ENCODE results near the gene FBXO47.
A peak's percentile ranks its signal among the peaks of the same experiment; 100 is the strongest.

DNA sequence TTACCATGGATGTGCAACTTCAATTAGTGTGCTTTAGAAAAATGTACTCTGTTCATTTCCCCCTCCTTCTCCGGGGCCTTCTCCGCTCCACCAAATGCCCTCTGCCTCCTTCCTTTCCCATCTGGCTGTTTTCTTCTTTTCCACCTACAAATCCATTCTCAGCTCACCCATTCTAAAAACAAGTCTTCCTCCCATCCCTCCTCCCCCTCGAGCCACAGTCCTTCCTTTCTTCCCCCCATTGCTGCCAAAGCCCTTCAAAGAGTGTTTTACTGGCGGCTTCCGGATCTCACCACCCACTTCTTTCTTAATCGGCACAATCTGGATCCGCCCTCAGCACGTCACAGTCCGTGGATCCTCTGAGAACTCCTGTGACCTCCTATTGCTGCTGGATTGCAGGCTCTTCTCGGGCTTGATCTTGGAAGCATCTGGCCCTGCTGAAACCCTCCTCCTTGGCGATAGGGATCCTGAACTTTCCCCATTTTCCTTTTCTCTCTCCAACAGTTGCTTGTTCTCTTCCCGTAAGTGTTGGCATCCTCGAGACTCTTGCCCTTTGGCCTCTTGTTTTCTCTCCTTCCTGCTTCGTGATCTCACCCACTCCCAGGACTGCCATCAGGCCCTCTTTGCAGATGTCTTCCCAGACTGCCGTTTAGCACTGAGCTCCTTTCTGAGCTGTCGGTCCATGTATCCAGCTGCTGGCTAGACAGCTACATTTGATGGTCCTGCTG, 36.0 kb upstream of the FBXO47 start:
- TF ChIP-seq POLR2A (IDR thresholded peaks at IDR 0.05; ENCODE audit: low read depth) (no peak), EP300 (IDR thresholded peaks at IDR 0.05) (no peak), POLR2AphosphoS5 (IDR thresholded peaks at IDR 0.05) (peak; percentile 59 to 60)
- TF ChIP-seq, protein P1, sequence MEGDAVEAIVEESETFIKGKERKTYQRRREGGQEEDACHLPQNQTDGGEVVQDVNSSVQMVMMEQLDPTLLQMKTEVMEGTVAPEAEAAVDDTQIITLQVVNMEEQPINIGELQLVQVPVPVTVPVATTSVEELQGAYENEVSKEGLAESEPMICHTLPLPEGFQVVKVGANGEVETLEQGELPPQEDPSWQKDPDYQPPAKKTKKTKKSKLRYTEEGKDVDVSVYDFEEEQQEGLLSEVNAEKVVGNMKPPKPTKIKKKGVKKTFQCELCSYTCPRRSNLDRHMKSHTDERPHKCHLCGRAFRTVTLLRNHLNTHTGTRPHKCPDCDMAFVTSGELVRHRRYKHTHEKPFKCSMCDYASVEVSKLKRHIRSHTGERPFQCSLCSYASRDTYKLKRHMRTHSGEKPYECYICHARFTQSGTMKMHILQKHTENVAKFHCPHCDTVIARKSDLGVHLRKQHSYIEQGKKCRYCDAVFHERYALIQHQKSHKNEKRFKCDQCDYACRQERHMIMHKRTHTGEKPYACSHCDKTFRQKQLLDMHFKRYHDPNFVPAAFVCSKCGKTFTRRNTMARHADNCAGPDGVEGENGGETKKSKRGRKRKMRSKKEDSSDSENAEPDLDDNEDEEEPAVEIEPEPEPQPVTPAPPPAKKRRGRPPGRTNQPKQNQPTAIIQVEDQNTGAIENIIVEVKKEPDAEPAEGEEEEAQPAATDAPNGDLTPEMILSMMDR (IDR thresholded peaks at IDR 0.05), result no peak

Measured in esophagus muscularis mucosa (tissue), 4 donors.